WERI-Rb-1 (cell line): ENCODE results near the gene RABEP2.
"Not testable (repeated sequence)": the region's sequence is repeated elsewhere in the genome, so short reads cannot be mapped to it uniquely, and the experiment has no call there.

Source experiments
- DNase-seq: peaks from one replicate; pipeline ENCODE4 v3.0.0-alpha.2; 2020
- H3K27ac ChIP-seq: fragments of 250-450 bp; sonication (Bioruptor Pico); 2 replicates; pipeline ENCODE4 v1.5.1; 2020; ENCODE audit warnings: mild to moderate bottlenecking, moderate library complexity
- H3K27me3 ChIP-seq: fragments of 250-450 bp; sonication (Bioruptor Pico); 2 replicates; pipeline ENCODE4 v1.5.1; 2021; ENCODE audit warnings: mild to moderate bottlenecking, low read depth, moderate library complexity; ENCODE audit not compliant: insufficient read depth, severe bottlenecking
- H3K36me3 ChIP-seq: fragments of 250-450 bp; sonication (Bioruptor Pico); 2 replicates; pipeline ENCODE4 v1.5.1; 2020; ENCODE audit warnings: mild to moderate bottlenecking, moderate library complexity
- H3K4me3 ChIP-seq: 2 replicates; pipeline ENCODE4 v1.5.1; 2011; ENCODE audit warnings: low read depth, mild to moderate bottlenecking, control low read depth, low read length
- H3K9me3 ChIP-seq: fragments of 250-450 bp; sonication (Bioruptor Pico); 2 replicates; pipeline ENCODE4 v1.5.1; 2021; ENCODE audit warnings: mild to moderate bottlenecking, moderate library complexity; ENCODE audit not compliant: severe bottlenecking
- TF ChIP-seq, protein P1 (sequence below): IDR thresholded peaks from 2 replicates; pipeline ENCODE4 v1.5.1; 2011; ENCODE audit warnings: low read depth, mild to moderate bottlenecking, control low read depth, inconsistent platforms, low read length

Gene RABEP2

DNA sequence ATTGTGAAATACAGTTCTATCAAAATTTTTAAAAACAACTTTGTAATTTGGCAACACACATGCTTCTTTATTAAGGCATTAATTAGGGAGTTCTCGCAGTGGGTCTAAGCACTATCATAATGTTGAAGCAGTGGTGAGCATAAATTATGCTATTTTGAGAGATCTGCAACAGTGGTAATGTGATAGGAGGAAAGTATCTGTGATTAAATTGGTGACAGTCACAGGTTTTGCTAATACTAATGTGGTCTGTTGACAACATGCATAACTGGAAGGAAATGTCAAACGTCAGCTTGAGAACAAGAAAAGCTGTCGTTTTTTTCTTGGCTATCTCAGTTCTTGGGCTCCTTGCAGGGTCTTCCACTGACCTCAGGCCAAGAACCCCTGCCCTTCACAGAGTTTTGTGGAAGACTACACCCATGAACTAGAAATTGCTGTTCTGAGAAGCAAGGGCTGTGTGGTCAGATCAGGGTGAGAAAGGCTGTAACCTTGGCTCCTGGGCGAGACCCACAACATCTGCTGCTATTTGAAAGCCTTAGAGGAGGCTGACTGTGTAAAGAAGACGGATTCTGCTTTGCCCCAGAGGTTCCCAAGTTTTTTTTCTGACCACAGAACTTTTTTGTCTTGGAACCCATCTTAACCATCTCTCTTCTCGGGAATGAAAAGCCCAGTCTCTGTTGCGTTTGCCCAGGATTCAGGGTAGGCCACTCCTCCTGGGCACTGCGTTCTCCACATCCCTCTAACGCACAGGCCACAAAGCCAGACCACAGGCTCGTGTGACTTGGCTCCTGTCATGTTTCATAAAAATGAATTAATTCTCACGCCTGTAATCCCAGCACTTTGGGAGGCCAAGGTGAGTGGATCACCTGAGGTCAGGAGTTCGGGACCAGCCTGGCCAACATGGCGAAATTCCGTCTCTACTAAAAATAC, 32.8 kb downstream of the RABEP2 start:
- Histone ChIP-seq H3K9me3 (no peaks in the 10 kb centered on the region), H3K27me3 (no peaks in the 10 kb centered on the region), H3K36me3 (peaks cover 50% of the 10 kb centered on the region), H3K4me3 (no peak overlapping the region), H3K27ac (no peak overlapping the region; the same call in 1 of the 2 replicates)
- TF ChIP-seq, protein P1, sequence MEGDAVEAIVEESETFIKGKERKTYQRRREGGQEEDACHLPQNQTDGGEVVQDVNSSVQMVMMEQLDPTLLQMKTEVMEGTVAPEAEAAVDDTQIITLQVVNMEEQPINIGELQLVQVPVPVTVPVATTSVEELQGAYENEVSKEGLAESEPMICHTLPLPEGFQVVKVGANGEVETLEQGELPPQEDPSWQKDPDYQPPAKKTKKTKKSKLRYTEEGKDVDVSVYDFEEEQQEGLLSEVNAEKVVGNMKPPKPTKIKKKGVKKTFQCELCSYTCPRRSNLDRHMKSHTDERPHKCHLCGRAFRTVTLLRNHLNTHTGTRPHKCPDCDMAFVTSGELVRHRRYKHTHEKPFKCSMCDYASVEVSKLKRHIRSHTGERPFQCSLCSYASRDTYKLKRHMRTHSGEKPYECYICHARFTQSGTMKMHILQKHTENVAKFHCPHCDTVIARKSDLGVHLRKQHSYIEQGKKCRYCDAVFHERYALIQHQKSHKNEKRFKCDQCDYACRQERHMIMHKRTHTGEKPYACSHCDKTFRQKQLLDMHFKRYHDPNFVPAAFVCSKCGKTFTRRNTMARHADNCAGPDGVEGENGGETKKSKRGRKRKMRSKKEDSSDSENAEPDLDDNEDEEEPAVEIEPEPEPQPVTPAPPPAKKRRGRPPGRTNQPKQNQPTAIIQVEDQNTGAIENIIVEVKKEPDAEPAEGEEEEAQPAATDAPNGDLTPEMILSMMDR, result no peak
- no peak for DNase-seq

DNA sequence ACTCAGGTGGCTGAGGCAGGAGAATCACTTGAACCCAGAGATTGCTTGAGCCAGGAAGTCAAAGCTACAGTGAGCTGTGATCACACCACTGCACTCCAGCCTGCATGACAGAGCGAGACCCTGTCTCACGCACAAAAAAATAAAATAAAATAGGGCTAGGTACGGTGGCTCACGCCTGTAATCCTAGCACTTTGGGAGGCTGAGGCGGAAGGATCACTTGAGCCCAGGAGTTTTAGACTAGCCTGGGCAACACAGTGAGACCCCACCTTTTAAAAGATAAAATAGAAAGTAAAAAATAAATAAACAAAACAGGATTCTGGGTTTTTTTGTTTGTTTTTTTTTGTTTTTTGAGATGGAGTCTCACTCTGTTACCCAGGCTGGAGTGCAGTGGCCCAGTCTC, 34.7 kb downstream of the RABEP2 start:
- peaks cover 59% of the 10 kb centered on the region for H3K36me3 ChIP-seq
- not testable (repeated sequence) for H3K9me3 ChIP-seq, H3K27me3 ChIP-seq, H3K4me3 ChIP-seq, DNase-seq, H3K27ac ChIP-seq

DNA sequence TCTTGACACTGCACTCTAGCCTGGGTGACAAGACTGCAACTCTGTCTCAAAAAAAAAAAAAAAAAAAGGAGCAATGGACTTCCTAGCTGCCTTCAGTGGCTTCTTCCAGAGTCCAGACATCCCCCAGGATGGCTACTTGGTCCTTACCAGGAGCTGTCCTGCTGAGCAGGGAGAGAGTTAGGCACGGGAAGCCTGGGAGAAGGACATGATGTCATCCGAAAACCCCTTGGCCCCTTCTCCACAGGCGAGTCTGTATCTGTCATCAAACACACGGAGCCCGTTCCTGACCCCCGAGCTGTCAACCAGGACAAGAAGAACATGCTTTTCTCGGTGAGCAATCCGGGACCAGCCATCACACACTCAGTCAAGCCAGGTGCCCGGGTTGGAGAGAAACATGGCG, 38.1 kb downstream of the RABEP2 start:
- Histone ChIP-seq H3K27me3 (no peaks in the 10 kb centered on the region), H3K4me3 (no peak overlapping the region), H3K9me3 (no peaks in the 10 kb centered on the region), H3K36me3 (peaks cover 54% of the 10 kb centered on the region), H3K27ac (no peak overlapping the region)
- TF ChIP-seq, protein P1, result no peak
- no peak for DNase-seq

DNA sequence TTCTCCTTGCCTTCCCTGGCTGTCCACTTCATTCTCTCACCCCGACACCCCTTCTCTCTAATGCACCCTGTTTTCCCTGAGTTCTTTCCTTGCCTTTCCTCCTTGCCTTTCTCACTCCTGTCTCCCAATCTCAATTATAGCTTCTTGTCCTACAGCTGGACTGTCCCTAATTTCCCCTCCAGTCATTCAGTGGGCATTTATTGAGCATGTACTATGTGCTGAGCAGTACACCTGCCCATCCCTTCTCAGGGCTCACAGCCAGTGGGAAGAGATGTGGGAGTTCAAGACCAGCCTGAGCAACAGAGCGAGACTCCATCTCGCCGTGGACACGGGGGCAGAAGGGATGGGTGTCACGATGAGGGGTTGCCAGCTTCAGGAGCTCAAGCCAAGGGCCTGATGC, 41.0 kb downstream of the RABEP2 start:
- H3K9me3 ChIP-seq, result no peaks in the 10 kb centered on the region
- H3K36me3 ChIP-seq, result peaks cover 36% of the 10 kb centered on the region
- no peak overlapping the region for H3K4me3 ChIP-seq
- TF ChIP-seq, protein P1, result no peak
- H3K27ac ChIP-seq, result peak overlapping the region; percentile 75; the same call in 1 of the 2 replicates
- DNase-seq, result no peak
- no peaks in the 10 kb centered on the region for H3K27me3 ChIP-seq

DNA sequence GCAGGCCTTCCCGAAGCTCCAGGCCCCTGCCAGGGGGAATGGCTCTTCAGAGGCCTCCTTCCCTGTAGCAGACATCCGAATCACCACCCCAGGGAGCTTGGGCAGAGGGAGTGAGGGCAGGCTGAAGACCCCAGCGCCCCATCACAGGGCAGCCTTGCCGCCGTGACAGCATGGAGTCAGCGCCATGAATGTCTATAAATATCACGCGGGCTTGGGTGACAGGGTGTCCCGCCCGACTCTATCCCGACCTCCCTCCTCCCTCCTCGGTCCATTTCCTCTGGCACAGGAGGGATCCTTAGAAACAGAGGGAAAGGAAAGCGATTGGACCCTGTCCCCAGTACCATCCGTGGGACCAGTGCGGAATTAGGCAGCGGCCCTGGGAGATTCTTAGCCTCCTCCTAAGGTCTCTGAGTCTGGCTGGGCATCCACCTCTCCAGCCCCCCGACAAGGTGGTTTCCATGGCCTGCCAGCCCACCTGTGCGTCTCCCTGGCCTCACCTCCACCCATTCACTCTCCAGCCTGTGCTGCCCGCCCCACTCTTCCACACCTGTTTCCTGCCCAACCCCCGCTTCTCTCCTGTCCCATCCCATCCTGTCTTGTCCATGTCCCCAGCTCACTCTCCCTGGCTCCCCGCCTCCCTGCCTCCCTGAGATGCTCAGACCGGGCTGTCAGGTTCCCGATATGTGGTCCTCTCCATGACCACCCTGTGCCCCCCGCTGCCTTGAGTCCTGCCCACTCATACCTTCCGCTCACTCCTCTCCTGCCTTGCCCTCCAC, 41.6 kb downstream of the RABEP2 start:
- no peaks in the 10 kb centered on the region for H3K9me3 ChIP-seq
- DNase-seq, result no peak
- H3K36me3 ChIP-seq, result peaks cover 31% of the 10 kb centered on the region
- no peaks in the 10 kb centered on the region for H3K27me3 ChIP-seq
- H3K4me3 ChIP-seq, result no peak overlapping the region
- TF ChIP-seq, protein P1, result no peak
- H3K27ac ChIP-seq, result peak overlapping the region; percentile 75

DNA sequence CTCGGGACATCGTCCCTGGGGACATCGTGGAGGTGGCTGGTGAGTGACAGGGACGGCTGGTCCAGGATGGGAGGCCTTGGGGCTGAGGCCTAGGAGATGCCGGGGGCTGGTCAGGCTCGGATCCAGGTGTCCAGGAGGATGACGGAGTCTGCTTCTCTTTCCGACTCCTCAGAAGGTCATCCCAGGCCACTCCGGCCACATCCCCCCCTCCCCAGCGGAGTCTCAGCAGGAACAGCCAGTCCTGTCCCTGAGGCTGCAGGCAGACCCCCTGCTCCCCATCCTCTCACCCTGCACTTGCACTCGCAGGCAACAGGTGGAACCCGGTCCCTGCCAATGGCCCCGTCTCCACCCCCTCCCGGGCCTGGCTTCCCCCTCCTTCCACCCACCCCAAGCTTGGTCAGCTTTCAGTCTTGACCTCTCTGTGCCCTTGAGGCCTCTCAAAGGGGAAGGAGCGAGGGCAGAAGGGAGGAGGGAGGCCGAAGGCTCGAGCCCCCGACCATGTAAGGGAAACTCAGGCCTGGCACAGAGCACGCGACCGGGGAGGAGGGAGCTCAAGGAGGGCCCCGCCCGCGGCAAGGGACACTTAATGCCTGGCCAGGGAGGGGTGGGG, 42.4 kb downstream of the RABEP2 start:
- H3K36me3 ChIP-seq, result peaks cover 25% of the 10 kb centered on the region
- no peak overlapping the region for H3K4me3 ChIP-seq
- H3K27ac ChIP-seq, result peak overlapping the region; percentile 75
- H3K27me3 ChIP-seq, result no peaks in the 10 kb centered on the region
- TF ChIP-seq, protein P1, result peak; percentile 54
- peak; percentile 80 for DNase-seq
- no peaks in the 10 kb centered on the region for H3K9me3 ChIP-seq

DNA sequence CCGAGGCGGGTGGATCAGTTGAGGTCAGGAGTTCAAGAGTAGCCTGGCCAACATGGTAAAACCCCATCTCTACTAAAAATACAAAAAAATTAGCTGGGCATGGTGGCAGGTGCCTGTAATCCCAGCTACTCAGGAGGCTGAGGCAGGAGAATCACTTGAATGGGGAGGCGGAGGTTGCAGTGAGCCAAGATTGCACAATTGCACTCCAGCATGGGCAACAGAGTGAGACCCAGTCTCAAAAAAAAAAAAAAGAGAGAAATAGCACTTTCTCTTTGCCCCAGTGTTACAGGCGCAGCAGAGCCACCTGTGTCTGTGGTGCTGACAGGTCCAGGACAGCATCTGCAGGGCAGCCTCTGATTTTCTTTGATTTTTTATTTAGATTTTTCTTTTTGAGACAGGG, 43.5 kb downstream of the RABEP2 start:
- not testable (repeated sequence) for H3K4me3 ChIP-seq, H3K27me3 ChIP-seq

More for the DNA sequence above, 43.5 kb downstream of the RABEP2 start:
- DNase-seq, H3K9me3 ChIP-seq, H3K27ac ChIP-seq: not testable (repeated sequence)
- H3K36me3 ChIP-seq, result peaks cover 18% of the 10 kb centered on the region
